Effector CD8-positive, alpha-beta T cell (primary cell): ENCODE measurements around the gene S100A2.

Experiments used
- DNase-seq: peaks from one replicate; lab custom pipeline; 2025; lab: John Stamatoyannopoulos, UW

The S100A2 gene

DNA sequence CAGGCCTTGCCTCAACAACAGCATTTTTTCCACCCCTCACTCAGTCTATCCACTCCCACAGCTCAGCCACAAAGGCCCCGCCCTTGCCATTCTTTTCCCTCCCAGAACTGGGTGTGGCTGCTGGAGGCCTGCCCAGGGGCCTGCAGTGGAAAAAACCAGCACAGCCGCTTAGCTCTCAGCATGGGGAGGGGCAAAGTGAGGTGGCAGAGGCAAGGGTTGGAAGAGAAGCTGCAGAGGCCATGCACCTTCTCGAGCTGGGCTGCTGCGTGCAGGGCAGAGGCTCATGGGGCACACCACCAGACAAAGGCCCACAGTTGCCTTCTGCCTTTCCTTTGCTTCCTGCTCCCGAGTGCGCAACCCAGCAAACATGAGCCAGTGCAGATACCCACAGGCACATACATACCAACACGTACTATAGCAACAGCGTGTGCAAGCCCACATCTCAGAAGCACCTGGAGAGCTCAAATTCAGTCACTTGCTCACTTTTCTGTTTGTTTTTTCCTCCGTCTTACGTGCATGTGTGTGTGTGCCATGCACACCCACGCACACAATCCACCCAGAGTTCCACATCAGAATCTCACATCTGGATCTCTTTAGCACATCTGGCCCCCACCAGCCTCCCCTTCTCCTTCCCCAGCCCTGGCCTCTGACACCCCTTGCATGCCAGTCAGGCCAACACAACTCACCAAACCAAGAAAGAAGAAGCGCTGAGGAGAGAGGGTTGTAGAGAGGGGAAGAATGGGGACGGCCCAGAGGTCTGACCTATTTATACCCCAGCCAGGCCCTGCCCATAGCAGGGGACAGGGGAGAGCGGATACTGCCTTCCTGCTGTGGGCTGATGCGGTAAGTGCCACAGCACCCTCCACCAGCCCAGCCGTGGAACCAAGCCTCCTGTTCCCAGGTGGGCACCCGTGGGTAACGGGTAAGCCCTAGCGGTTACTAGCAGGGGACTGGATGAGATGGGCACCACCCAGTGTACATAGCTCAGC lies 20.3 kb downstream of the S100A2 start, which contains the start of gene S100A4:
TSS of gene S100A4 (minus strand) at position 740 of the 989 bp plus-strand sequence. CDS start 1,012 bp downstream, outside the sequence.
- peak; percentile 68 for DNase-seq

DNA sequence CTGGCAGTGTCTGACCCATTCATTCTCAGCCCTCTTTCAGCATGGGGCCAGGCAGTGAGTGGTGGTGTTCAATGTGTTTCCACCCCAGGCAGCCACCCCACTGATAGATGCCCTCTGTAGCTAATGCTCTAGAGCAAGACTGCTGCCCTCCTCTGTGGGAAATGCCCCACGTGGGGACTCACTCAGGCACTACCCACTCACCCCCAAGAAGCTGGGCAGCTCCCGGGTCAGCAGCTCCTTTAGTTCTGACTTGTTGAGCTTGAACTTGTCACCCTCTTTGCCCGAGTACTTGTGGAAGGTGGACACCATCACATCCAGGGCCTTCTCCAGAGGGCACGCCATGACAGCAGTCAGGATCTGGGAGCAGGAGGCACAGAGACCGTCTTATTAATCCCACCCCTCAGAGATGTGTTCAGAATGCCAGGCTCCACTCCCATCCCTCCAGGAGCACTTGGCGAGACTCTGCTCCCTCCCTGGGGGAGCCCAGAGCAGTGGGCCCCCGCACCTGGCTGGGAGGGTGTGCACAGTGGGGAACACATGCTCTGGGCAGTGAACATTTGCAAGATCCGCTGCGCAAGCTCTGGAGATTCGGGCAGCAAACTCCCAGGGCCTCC lies 21.1 kb downstream of the S100A2 start:
- no peak for DNase-seq

DNA sequence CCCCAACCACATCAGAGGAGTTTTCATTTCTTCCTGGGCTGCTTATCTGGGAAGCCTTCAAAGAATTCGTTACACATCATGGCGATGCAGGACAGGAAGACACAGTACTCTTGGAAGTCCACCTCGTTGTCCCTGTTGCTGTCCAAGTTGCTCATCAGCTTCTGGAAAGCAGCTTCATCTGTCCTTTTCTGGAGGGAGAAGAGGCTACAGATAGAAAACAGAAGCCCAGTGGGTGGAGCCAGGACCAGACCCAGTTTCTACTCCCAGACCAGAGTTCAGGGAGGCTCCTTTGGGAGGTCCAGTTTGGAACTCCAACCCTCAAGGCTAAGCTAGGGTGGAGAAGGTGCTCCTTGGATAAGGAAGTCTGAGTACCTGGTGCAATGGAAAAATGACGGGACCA lies 21.9 kb downstream of the S100A2 start:
- DNase-seq = no peak

DNA sequence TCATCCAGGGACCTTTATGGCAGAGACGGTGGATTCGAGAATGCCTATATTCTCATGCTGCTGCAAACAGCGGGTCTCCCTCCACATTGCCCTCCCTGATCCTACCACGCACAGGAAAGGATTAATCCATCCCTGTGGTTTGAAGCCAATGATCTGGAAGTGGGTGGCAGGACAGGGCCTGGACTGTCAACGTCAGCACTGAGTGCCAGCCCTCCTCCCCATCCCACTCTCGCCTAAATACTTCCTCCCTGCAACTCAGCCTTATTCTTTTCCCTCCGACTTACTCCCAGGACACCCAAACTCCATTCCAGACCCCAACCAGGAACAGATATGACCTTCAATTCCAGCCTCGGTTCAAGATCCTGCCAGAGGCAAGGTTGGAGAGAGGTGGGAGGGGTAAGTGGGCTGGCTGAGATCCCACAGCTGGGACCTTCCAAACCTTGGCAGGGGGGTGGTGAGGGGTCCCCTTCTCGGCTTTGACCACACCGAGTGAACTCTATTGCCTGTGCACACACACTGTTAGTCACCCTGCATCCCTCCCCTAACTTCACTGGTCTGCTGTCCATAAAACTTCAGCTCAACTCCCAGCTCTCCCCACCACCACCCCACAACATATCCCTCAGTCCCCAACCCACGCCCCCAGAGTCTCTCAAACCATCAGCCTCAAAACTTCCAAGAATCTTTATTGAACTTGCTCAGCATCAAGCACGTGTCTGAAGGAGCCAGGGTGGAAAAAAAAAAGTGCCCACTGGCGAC lies 22.5 kb downstream of the S100A2 start:
- no peak for DNase-seq

DNA sequence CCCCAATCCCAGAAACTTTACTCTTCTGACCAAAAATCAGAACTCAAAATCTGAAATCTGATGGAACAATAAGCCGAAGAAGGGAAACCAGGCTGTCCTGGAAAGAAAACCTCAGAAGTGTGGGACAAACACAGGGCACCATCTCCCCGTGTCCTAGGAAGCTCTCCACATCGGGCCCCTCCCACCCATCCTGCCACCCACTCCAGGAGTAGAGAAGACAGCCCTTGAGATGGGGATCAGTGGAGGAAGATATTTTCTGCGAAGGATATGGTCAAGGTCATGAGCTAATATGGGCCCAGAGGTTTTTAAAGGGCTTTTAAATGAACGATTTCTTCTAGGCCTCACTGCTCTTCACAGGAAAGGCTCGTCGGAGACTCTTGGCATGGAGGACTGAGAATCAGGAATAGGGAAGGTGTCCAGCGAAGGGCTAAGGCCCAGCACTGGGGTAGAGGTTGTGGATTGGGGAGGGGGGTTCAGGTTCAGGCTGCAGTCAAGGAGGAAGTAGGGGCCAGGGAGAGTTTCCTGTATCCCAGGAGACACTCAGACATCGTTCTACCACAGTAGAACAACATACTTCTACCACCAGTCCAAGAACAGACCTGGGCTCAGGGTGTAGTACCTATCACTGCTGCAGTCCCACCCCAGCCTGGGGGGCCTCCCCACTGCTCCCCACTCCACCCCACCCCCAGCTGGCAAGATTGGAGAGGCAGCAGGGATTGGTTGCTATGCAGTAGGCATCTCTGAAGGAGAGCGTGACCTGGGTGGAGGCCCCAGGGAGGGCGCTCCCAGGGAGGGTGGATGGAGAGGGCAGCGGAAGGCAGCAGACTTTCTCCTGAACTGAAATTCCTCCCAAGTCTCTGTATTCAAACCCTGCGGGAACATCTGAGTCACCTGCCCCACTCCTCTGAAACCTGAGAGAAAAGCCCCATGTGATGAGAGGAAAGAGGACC lies 23.7 kb downstream of the S100A2 start:
- DNase-seq = no peak

DNA sequence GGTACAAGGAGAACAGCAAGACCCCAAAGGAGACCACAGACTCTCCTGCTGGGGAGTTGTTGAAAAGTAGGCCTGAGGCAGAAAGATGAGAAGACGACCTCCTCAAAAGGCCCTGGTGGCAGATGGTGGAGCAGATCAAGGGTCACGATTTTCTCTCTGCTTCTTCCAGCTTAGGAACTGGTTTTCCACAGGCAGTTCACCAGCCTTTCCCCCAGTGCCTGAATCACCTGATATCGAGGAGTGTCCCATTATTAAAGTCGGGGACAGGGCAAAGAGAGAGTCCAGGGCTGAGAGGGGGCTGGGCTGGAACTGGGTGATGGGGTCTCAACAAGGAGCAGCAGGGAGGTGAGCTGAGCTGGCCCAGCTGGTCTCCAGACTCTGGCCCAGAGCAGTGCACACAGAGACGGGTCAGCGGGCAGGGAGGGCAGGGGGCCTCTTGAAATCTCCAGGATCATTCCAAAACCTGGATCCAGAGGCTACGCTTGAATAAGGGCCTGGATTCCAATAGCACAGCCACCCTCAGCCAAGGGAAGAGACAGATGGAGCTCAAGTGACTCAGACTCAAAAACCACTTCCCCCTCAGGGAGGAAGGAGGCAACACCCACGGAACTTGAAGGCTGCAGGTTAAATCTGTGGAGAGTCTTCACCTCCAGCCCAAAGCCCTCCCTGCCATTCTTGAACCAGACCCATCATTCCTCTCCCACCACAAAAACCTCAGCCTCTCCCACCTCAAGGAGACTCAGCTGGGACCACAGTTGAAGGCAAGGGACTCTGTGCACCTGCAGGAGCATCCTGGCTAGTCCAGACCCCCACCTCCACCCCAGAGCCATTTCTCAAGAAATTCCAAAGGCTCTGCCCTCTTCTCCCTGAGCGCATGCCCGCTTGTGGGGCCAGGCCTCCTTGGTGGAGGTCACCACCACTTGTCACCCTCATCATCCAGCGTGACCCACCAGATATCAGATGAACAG lies 25.0 kb downstream of the S100A2 start, which contains the start of gene S100A5:
TSS of gene S100A5 (minus strand) at position 541 of the 968 bp plus-strand sequence. CDS start 743 bp downstream, outside the sequence.
- DNase-seq = no peak

DNA sequence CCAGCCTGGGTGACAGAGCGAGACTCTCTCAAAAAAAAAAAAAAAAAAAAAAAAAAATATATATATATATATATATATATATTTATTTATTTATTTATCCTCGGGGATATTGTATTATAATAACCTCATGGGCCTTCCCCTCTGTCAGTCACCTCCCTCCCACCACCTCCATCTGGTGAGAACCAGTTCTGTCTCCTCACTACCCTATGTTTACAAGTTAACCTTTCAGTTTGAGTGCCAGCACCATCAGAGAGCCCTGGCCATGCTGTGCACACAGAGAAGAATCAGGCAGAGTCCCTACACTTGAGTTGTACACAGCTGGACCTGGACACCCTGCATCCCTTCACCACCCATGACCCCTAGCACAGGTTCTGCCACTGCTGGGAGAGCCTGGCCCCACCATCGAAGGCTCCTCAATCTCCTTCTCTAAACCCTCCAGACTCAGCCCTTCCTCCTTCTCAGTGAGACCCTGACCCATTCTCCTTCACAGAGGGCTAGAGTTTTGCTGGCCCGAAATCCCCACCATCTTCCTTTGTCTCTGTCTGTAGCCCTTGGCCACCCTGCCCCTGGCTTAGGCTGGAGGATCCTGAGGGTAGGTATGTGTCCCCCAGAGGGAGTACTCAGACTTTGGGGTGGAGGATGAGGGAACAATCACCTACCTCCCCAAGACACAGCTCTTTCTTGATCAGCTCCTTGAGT lies 26.1 kb downstream of the S100A2 start:
- DNase-seq = no peak

DNA sequence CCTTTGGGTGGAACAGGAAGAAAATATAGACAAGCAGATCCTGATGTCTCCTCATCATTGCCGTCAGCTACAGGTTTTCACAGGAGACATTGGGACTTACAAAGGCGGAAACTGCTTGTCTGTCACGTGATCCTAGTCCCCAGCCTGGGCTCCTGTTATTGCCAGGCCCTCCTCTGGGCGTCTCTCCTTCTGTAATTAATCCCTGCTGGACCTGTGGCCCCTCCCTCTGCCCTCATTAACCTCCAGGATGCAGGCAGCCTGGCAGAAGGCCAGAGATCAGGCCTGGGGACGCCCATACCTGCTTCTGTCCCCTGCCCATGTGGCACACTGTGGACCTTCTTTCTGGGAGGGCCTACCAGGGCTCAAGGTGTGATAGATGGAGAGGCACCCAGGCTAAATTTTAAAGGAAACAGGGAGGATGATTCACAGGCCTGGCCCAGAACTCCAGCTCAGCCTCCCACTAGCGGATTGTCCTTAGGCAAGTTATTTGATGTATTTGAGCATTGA lies 27.3 kb downstream of the S100A2 start:
- DNase-seq = no peak

DNA sequence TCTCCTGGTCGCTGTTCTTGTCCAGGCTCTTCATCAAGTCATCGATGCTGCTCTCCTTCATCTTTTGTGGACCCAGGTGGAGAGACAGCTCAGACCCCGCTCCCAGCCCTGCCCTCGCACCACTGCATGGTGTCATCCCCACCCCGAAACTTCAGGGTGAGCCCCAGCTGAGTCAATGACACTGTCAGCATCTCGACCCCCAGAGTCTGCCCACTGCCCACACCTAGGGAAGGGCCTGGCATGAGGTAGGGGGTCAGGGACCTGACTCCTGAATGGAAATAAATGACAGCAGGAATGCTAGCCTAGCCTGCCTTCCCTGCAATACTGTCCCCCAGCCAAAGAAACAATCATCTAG lies 28.3 kb downstream of the S100A2 start:
- DNase-seq = no peak

DNA sequence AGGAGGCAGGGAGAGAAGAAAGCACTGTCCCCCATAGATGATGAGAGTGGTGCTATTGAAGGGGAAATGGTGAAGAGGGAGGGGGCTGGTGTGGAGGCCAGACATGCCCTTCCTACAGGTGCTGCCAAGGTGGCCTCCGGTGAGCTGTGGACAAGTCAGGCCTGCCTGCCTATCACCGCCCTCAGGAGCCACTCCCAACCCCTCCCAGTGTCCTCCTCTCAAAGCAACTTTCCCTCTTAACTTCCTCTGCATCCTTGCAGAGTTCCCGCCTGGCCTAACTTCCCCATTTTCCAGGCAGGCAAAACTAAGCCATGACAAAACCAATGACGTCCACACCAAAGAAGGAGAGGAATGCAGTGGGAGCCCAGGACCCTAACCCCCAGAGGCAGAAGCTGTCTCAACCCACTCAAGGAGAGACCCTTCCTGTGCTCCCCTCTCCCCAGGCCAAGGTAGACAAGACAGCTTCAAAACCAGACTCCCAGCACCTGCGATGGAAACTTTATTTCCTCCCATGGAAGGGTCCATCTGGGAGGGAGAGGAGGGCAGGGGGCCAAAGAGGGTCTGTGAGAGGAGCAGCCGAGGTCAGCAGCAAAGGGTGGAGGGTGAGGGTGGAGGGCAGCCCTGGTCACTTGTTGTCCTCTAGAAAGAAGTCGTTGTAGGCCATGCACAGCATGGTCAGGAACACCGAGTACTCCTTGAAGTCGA lies 28.8 kb downstream of the S100A2 start:
- DNase-seq = no peak

DNA sequence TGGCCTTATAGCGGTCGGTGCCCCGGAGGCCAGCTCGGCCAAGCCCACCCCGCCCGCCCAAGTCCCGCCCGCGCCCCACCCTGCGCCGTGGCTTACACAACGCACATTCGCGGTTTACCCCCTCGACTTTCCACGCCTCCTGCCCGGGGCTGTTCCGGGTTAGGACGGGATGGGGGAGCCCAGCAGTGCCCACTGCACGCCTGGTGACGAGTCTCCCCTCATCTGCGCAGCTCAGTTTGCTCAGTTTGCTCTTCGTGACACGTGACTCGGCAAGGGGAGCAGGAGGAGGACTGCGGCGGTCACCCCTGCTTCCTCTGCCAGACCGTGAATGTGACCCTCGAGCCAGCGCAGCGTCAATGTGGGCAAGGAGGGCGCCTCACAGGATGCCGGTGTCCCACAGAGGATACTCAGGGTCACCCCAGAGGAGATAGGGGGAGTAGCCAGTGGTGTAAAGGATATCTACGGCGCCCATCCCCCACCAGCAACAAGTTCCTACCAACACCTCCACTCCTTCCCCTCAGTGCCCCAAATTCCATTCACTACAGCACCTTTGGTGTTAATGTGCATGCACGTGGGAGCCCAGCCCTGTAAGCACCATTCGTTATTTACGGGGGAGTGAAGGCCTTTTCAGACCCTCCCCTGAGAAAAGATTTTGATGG lies 29.5 kb downstream of the S100A2 start:
- peak; percentile 71 for DNase-seq

DNA sequence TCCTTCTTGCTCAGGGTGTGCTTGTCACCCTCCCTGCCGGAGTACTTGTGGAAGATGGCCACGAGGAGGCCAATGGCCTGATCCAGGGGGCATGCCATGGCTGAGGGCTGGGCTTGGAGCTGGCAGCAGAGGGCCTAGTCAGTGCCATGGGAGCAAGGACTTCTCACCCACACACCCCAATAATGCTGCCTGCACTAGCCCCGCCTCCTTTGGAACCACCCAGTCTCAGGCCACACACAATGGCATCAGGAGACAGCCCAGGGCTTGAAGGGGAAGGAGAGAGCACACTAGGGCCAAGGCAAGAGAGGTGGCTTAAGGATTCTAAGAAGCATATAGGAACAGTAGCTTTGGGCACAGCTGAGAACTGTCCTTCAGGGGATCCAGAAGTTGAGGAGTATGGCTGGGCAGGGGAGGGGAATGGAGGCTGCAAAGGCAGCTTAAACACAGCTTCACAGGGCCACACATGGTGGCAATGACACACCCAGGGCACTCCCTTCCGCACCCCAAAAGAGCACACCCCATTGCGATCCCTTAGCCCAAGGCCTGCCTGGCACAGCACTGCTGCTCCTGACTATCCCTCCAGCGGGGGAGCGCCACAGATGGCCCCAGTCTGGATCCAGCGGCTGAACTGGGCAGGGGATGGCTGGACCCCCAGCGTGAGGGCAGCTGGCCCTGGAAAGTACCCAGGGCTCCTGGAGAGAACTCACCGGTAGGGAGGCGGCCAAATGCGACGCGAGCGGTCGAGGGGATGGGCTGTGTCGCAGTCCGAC lies 30.2 kb downstream of the S100A2 start, which contains the start of gene S100A6:
TSS of gene S100A6 (minus strand) at position 750 of the 770 bp plus-strand sequence. CDS start at position 98, 652 bp downstream.
- DNase-seq = no peak

DNA sequence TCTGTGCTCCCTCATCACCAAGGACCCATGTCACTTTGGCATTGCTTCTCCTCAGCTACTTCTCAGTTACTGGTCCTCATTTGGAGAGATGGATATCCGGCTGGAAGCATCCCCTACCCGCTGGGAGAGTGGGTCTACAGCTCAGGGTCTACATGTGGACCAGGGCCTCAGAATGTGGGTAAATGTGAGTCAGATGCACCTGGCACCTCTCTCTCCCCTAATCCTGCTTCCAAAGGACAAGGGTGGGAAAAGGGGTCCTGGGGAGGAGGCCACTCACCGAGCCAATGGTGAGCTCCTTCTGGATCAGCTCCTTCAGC lies 30.8 kb downstream of the S100A2 start:
- DNase-seq = no peak

DNA sequence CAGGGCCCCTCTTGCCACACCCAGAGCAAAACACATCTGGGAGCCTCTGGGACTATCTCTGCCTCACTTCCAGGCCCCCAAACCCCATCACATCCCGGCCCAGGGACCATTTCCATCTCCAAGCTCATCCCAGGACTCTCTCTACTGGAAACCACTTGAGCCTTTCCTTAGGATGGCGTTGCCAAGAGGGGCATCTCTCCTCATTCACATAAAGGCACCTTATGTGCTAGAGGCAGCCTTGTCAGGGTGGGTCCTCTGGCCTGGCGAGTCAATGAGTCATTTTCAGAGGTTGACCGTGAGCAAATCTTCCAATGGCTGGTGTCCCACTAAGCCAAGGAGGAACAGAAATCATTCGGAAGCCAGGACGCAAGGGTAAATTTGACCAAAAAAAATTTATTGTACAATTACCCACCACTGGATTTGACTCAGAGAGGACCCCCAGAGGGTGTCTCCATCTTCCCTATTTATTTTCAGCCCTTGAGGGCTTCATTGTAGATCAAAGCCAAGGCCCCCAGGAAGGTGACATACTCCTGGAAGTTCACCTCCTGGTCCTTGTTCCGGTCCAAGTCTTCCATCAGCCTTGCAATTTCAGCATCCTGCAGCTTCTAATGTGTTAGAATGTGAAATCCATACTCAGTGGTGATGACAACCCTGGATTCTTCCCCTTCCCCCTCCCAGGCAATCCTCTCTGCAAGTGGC lies 31.3 kb downstream of the S100A2 start:
- DNase-seq = no peak

DNA sequence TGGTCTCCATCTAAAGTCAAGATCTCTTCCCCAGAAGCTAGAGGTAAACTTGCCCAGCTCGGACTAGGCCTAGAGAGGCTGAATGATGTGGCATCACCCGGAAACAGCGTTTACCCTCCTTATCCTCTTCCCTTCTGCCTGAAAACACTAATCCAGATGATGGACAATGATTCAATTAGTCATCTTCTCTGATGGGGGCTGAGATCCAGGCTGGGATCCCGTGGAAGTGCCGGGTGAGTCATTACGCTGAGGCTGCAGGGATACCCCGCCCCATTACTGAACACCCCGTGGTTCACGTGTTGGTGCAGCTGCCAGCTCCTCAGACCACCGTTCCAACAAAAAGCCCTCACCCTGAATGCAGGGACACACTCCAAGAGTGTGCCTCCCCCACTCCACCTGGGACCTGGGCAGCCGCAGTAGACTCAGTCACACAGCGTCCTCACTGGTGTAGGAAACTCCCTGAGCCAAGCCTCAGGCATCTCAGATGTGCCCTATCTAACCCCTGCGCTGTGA lies 31.9 kb downstream of the S100A2 start:
- DNase-seq = no peak
